Activated naive CD4-positive, alpha-beta T cell treated with Interleukin-2 at 50 U/mL for 16 hours (primary cell): ENCODE results near the gene SRGAP3.

Experiments used
- DNase-seq: peaks from one replicate; pipeline ENCODE4 v3.0.0-alpha.2; 2020

SRGAP3 gene

DNA sequence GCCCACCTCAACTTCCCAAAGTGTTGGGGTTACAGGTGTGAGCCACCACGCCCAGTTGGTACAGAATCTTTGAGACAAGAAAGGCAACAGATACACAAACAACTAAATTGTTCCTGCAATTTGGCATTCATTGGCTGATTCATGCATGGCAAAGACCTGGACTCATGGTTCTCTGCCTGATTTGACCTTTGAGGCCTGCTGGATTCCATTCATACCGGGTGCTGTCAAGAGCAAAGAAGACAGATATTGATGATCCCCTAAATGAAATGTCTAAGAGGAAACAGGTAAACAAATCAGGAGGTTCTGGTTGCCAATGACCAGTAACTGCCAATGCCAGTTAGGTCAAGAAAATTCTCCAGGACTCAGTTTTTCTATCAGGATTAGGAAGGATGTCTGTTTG is 242.2 kb downstream of the SRGAP3 start:
- no peak for DNase-seq

DNA sequence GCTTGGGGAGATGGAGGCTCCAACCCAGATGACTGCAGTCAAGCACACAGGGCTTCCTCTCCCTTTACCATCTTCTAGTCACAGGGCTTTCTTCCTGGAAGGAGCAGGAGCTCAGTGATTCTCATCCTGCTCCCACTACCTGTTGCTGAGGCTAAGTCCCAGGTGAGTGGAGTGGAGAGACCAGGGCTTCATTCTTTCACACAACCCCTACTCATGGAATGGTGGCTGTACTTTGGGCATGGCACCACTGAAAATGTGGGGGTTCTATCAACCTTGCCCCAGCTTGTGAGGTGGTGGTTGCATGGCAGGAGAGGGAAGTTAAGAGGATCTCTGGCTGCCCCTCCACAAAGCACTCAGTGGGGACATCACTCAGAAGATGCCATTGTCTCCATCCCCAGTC is 249.4 kb downstream of the SRGAP3 start:
- no peak for DNase-seq

DNA sequence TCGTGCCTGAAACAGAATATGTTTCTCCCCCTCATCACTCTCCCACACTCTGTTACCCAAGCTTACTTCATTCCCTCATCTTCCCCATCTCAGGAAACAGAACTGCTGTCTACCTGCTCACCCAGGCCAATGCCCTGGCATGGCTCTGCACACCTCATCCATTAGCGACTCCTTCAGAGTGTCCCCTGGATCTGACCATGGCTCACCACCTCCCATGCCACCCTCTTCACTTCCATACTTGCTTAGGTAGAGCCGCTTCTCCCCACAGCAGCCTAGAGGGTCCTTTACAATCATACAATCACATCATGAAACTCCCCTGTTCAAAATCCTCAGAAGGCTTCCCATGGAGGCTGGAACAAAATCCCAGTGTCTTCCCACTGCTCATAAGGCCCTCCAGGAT is 252.3 kb downstream of the SRGAP3 start:
- DNase-seq = no peak

DNA sequence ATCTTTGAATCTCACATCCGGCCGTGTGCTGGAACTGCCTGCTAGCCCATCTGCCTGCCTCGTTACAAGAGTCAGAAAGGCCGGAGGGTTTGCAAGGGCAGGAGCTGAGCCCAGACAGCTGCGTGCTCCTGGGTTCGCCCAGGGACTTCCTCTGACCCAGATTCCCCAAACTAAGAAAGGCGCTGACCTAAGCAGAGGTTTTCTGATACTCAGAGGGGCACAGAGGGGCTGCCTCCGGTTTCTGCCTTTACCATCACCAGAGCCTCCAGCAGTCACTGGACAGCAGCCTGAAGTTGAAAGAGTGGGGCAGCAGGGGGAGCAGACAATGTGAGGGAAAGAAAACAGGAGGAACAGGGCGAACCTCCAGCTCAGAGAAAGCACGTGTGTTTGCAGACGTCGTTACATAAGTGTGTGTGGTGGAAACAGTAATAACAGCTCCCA is 252.7 kb downstream of the SRGAP3 start:
- no peak for DNase-seq

DNA sequence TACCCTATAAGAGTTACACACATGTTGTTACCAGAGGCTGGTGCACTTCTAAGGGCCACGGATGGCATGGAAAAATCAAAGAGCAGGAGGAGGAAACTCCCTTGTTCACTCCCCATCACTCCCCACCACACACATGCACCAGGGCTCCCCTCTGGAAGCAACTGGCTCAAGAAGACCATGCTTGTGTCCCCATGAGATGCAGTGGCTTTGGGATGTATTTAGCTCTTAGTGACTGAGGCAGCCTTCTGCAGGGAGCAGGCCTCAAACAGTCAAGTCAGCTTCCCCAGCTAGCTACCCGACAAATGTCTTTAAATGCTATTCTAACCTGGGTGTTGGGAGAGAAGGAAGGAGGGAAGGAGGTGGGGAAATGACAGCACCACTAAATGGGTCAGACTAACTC is 253.2 kb downstream of the SRGAP3 start:
- DNase-seq = no peak

DNA sequence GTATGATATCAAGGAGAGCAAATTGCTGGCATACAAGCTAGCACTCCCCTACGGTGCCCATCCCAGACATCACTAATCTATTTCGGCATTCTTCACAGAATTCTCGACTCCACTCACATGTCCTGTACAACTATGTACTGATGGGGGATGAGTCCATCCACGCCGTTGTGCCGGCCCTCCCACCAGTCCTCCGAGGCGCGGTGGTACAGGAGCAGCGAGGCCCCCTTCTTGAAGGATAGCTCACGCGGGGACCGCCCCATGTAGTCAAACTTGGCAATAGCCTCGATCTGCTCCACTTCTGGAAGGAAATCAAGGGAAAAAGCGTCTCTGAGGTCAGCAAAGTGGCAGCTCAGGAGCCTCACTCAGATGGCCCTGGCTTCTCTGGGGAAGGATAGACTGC is 255.2 kb downstream of the SRGAP3 start:
- DNase-seq = no peak

DNA sequence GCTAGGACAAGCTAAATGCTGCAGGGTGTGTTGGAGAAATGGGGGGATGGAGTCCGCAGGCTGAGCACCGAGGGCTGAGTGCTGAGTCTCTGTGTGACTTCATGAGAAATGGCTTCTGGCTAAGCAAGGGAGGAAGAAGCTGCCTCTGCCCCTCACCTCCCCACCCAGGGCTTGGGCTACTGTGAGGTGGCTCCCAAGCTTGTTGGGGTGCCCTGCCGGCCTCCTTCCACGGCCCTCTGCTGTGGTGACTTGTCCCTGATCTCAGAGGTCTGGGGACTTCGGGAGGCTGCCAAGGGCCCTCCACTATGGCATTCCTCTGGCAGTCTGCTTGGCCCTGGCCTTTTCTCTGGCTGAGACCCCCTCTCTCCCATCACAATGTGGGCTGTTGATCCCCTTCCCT is 256.1 kb downstream of the SRGAP3 start:
- no peak for DNase-seq

DNA sequence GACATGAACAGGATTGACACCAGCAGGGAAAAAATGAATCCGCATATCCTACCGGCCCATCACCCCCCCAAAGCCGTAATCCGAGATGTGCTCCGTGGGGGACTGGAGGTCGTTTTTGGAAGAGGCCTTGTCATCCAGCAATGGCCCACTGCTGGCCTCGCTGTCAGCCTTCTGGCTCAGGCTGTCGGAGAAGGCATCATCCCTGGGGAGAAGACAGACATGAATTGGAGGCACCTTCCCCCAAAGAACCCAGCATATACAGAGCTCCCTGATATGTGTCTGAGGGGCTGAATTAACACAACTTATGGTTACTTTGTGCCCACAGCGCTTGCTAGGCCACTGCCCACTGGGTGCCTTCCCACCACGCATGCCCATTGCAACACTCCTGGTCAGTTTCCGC is 256.6 kb downstream of the SRGAP3 start:
- no peak for DNase-seq

DNA sequence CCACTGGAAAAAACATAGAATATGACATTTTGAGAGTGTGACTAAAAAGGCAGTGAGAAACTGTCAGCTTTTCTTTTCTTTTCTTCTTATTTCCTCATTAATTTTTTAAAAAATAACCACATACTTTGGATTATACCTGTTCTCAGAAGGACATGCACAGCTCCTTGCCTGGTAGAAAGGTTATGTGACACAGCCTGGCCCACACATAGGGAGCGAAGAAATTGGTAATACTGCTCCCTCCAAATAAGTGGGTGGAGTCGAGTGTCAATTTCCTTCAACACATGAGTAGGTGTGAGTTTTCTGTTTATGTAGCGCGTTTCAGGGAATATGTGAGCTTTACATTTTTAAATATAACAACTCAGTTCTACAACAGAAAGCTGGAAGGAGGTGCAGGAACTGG is 257.2 kb downstream of the SRGAP3 start:
- no peak for DNase-seq

DNA sequence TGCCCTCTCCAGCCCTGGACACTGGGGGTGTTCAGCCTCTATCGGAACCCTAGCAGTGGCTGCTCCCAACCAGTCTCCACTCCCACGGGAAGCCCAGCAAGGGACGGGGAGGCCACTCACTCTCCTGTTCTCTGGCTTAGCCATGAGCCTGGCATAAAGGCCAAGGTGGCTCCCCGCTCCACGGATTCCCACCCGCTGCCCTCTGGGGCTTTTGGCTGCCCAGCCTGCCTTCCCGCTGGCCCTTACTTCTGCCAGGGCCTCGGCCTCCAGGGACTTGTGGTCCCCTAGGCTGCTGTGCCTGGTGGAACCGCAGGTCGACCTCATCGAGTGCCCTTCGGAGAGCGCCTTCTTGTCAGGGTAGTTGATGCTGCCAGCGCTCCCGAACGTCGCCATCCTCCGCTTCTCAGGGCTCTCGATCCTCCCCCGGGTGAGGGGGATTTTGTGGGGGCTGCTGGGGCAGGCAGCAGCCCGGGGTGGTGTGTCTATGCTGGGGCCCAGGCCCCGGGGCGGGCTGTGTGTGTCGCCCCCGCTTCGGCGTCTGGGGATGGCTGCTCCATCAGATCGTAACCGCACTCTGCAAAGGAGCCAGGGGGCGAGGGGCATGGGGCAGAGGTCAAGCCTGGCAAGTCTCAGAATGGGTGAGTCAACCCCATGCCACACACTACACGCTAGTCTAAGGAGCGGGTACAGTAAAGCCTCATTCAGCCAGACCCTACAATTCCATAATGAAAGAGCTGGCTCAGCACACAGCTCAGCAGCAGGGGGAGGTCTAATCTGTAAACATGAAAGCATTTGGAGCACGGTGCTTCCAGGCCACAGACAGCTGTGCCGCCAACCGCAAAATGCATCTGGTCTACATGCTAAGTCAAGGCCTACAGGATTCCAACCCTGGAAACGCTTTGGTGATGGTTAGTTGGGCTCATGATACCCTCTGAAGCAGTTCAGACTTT is 258.9 kb downstream of the SRGAP3 start:
- no peak for DNase-seq

DNA sequence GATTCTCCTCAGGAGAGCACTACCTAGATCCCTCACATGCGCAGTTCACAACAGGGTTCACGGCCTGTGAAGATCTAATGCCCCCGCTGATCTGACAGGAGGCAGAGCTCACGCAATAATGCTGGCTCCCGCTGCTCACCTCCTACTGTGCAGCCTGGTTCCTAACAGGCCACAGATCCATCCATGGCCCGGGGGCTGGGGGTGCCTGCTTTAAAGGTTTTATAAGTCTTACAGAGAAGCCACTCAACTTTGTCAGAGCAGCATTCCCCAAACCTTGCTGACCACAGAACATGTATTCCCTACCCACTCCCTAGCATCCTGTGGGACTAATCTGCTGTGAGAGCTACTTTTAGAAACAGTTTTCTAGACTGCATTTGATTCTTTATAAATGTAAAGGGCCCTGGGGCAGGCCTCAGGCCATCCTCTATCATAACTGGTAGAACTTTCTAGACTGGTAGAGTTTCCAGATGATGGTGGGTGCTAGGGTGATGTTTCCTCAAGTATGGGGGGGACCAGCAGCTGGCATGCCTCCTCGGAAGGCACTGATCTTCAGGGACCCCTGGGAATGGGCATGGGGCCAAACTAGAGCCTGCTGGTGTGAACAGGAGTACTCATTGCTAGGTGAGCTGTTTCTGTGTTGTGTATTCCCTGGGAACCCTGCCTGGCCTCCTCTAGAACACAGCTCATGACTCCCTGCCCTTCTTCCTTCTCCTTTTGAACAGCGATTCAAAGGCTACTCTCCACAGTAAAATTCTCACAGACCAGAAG is 260.5 kb downstream of the SRGAP3 start:
- no peak for DNase-seq

DNA sequence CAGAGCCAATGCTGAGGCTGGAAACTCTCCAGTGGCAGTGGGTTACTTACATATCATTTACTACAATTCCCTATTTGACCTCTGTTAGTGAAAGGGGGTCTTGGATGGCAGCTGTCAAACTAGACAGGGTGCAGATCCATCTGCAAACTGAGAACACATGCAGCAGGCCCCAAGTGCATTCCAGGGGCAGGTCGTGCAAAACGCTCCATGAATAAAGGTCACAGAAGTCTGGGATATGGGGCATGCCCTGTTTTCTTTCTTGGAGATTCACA is 261.1 kb downstream of the SRGAP3 start:
- DNase-seq = no peak

DNA sequence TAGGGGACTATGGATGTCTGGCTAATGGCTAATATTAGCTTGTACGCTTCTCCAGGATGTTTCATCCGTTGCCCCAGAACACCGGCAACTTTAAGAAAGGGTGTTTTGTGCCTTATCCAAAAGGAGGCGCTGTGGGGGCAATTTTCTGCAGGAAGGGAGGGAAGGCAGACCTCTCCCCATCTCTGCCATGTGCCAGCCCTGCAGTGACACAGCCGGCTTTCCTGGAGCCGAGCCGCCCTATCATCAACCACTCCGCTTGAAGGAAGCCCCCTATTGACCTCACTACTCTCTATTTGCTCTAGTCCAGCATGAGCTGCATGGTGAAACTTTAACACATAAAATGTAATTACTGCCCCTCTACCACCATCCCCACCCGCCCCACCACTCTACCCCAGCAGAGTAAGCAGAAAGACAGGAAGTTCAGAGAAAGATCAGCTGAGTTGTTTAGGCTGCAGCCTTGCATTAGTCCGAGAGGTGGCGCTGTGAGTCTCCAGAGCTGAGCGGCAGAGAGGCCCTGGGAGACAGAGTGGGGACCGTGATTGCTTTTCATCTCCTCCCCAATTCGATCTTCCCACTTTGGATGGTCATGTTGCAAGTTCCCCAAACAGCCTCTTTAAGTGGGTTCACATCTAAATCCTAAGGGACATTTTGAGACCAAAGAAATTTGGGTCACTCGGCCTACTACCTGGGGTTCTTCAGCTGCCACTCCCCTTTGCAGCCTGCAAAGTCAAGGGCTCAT is 261.6 kb downstream of the SRGAP3 start:
- DNase-seq = peak; percentile 53

DNA sequence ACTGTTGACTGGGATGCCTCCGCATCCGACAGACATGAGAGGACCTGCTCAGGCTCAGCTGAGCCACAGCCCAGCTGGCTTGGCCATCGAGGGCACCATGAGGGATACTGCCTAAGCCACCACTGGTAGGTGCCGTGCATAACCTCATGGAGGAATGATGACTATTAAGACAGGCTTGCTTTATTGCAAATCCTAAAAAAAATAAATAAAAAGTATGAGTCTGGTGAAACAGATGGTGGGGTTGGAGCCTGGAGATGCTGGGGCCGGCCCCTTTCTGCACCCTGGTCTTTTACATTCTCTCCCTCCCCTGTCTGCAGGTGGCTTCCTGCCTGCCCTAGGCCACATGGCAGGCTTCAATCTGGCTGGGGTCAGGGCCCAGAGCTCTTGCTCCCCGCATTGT is 262.2 kb downstream of the SRGAP3 start:
- DNase-seq = no peak

DNA sequence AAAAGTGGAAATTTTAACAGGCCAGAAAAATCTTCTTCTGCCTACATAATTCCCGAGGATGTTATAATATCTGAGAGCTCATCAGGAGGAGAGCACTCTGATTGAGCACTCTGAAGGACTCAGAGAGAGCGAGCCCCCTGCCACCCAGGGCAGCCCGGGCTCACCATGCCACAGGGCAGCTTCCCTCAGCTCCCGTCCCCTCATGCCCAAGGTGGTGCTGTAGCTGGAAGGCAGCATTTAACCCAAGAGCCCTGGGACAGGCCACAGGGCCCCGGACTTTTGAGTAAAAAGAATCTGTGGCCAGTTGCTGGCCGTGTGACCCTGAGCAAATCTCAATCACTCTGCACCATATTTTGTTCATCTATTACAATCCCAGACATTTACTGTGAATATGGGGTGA is 262.7 kb downstream of the SRGAP3 start:
- DNase-seq = no peak

DNA sequence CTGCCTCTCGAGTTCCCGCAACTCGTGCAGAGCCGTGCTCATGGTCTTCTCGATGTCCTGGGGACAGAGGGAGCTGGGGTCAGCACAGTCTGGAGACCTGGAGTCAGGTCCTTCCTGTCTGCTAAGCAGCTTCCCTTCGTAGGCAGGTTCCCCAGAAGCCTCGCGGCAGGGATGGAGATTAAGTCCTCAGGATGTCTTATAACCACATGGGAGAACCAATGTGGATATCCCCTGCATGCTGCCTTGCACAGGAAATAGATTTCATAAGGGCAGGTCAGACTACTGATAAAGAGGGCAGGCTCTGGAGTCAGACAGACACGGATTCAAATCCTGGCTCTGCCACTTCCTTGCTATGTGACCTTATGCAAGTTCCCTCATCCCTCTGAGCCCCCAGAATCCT is 263.6 kb downstream of the SRGAP3 start:
- DNase-seq = no peak

DNA sequence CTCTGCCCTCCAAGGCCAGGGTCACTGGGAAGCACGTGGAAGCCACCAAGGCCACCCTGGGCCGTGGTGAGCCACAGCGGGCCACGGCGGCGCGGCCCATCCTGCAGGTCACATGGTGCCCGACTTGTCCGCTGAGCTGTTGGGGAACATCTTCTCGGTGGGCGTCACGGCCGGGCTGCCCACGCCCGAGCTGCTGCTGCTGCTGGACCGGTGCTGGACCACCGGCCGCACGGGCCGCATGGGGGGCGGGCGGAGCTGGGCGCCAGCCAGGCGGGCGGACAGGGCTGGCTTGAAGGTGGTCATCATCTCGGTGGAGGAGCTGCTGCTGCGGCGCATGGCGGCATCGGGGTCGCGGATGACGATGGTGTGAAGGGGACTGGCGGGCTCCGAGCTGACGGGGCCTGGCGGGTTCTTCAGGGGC is 264.0 kb downstream of the SRGAP3 start:
- no peak for DNase-seq

DNA sequence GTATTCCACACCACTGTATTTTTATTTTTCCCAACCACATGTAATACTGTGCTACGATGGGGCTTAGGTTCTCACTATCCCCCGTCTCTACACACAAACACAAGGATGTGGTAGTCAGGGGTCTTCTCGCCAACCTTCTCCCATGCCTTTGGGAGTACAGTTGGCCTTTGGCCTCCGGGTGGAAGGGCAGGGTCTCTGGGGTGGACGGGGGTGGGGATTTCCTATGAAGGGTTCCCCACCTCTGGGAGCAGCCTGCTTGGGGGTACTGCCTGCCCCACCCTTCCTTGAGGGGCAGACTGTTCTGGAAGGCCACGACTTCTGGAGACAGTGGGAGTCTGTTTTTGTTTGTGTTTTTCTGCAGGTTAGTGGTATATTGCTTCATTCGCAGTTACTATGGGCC is 264.9 kb downstream of the SRGAP3 start:
- no peak for DNase-seq

DNA sequence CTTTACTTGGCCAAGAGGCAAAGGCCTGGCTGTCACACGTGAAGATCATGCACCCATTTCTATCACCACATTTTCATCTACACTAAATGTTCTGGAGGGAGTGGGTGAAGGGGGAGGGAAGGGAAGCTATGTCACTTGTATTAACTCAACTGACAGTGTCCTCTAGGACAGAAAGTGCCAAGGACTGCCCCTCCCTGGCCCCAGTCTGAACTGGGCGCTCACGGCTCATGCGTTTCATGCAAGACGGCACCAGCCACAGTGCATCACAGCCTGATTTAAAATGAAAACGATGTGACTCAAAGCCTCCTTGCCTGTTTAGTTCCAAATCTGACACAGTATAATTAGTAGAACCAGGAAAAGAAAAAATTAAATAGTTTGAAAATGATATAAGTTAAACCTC is 265.4 kb downstream of the SRGAP3 start:
- DNase-seq = no peak

DNA sequence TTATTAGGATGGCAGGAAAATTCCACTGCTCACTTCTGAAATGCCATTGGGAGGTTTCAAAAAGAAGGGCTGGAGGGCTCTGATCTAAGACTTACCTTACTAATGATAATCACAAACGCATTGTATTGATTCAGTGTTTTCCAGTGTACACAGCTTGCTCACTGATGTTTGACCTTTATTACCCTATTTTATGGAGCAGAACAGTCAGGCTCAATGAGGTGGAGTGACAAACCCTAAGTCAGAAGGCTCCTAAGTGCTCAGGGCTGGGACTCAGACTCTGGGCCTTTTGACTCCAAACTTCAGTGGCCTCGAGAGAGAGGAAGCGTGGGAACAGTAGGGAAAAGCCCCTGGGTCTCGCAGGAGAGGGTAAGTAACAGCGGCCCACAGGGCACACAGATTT is 265.9 kb downstream of the SRGAP3 start:
- DNase-seq = no peak

DNA sequence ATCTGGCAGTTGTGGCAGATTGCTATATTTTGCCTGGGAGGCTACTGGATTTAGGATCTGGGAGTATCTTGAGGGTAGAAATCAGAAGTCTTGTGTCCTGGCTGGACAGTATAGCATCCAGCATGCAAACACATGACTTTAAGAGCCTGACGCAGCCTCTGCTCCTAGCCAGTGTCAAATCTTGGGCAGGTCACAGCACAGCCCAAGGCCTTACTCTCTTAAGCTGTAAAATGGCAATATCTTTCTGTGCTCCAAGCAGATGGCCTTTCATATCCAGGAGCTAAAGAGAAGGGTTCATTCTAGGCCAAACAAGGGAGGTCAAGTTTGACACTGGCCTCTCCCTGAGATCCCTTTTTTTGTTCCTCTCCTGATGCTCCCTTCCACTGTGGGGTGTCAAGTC is 266.4 kb downstream of the SRGAP3 start:
- DNase-seq = no peak

DNA sequence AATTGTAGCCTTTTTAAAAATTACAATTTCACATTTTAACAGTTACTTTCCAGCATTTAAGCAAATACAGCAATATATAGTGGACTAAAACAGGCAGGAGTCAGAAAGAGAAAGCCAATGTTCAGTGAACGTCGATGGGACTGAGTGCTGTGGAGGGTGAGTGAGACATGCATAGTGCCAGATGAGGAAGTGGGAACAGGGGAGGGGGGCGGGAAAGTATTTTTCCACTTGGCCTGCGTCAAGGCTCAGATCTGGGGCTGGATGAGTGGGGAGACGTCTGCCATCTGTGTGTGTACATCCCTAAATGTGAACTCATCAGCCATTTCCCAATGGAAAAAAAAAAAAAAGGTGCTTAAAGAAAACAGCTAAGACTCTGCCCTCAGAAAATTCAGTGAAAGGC is 266.9 kb downstream of the SRGAP3 start:
- DNase-seq = no peak

DNA sequence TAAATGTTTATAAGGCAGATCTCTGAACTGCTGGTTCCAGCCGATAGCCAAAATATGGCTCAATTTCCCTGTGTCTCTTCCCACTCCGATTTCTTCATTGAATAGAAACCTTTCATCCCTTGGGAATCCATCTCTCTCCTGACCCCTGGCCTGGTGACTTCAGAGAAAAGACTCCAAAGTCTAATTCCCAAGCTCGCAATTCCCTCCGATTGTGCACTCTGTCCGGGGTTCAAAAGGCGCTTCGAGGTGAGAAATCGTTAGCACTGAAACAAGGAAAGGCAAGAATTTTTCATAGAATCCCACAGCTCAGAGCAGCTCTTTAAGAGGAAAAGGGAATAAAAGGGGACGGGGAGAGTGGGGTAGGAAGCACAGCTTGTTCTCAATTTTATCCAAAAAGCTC is 267.7 kb downstream of the SRGAP3 start:
- no peak for DNase-seq

DNA sequence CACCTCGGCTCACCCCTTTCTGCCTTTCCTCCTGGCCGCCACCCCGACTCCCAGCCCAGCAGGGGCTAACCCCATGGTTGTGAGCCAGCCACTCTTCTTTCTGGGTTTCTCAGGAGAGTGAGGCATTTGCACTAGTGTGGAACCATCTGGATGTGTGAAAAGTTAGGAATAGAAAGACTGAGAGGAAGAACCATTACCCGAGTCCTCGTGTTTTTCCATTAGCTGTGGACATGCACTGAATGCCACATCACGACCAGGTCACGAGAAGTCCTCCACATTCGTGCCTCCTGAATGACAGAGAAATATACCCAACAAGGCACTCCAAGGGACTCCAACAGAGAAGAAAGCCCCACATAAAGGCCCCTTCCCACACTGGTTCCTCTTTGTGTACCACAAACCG is 268.1 kb downstream of the SRGAP3 start:
- DNase-seq = no peak
